ENCODE data around the gene LHX6.

DNA sequence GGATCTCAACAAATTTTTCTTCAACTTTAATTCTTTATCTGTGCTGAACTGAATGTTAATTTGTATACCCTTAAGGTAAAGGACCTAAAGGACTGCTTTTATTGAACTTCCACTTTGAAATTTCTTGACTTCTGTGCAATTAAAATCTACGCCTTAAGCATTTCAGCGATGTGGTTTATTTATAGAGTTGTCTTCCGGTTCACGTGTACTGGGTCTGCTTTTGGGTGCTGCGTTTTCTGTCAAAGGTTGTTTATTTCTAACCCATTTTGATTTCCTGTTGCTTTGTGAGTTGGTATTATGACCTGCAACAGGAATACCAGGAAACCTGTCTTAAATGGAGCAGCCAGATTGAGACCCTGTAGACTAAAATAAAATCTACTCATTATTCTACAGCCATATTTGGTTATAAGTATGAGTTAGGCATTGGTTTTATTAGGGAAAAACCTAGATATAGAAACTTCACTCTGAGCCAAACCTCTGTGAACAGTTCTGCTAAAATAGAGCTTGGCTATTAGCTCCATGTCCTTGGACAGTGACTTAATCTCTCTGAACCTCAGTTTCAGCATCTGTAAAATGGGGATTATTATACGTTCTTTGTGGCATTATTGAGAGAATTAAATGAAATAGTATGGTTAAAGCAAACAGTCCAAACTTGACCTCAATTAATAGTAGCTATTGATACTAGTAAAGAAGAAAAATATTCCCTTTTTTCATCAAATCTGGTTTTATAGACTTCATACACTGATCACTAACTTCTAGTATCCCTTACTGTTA is 39.5 kb upstream of the LHX6 start:
- TF ChIP-seq GATA2 (IDR thresholded peaks at IDR 0.05; ENCODE audit: low read depth, low read length) (no peak), GATA3 (IDR thresholded peaks at IDR 0.05; ENCODE audit: low read depth, low read length) (no peak)

All from SH-SY5Y (cell line).